ES-I3 (cell line): ENCODE results near the gene NDUFB6.
"Not testable (repeated sequence)": the region's sequence is repeated elsewhere in the genome, so short reads cannot be mapped to it uniquely, and the experiment has no call there.

Experiments
- H3K36me3 ChIP-seq: 2 replicates; pipeline ENCODE4 v1.6.1; 2013; ENCODE audit warnings: mild to moderate bottlenecking, low read length, control low read depth, moderate library complexity; ENCODE audit not compliant: insufficient read depth
- H3K4me1 ChIP-seq: 2 replicates; pipeline ENCODE4 v1.6.1; 2013; ENCODE audit warnings: mild to moderate bottlenecking, control low read depth, low read length; ENCODE audit not compliant: insufficient read depth
- H3K9ac ChIP-seq: 2 replicates; pipeline ENCODE4 v1.6.1; 2013; ENCODE audit warnings: low read depth, mild to moderate bottlenecking, low read length, moderate library complexity
- H3K9me3 ChIP-seq: 2 replicates; pipeline ENCODE4 v1.6.1; 2013; ENCODE audit warnings: mild to moderate bottlenecking, low read length, moderate library complexity; ENCODE audit not compliant: control insufficient read depth, insufficient read depth

The NDUFB6 gene

DNA sequence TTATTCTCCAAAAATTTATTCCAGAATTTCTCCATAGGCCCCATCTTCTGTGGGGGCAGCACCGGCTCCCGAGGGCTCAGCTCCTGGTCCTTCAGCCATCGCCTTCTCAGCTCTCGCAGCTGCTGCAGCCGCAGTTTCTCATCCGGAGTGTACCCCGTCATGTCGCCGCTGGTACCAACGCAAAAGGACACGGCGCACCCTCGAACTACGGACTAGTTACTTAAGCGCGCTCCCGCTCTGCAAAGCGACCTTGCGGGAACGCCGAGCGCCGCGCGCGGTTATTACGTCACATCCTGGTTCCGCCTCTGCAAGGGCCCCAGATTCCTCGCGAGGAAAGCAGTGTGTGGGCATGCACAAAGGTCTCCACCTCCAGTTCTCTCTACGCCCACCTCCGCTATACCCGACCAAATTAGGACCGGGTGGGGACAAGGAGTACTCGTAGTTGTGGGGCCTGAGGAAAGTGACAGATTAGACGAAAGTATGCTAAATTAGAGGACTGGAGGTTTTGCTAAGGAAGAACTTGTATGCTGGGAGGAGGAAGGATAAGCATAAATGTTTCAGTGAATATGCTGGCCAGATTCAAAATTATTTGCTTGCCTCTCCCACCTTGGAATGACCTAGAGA is at the start of gene NDUFB6:
Gene NDUFB6 (minus strand): TSS at position 260 of the 624 bp plus-strand sequence. CDS start 99 bp downstream, at position 161.
- Histone ChIP-seq H3K9ac (peak within 1 kb of the TSS; percentile 83), H3K36me3 (peaks cover 3% of the 10 kb centered on the region; the same call in 1 of the 2 replicates), H3K9me3 (no peaks in the 10 kb centered on the region), H3K4me1 (0 out of 2 replicates have a peak, but pooled peaks cover 11% of the 10 kb centered on the region)

GRCh38 chr9:32618261-32618660 is 45.3 kb upstream of the NDUFB6 start:
- H3K9ac ChIP-seq, result no peak overlapping the region
- no peaks in the 10 kb centered on the region for H3K4me1 ChIP-seq
- H3K36me3 ChIP-seq, result no peaks in the 10 kb centered on the region
- no peaks in the 10 kb centered on the region for H3K9me3 ChIP-seq

GRCh38 chr9:32606811-32607210 is 33.9 kb upstream of the NDUFB6 start:
- Histone ChIP-seq H3K9me3 (no peaks in the 10 kb centered on the region), H3K36me3 (no peaks in the 10 kb centered on the region), H3K4me1 (no peaks in the 10 kb centered on the region), H3K9ac (no peak overlapping the region)

DNA sequence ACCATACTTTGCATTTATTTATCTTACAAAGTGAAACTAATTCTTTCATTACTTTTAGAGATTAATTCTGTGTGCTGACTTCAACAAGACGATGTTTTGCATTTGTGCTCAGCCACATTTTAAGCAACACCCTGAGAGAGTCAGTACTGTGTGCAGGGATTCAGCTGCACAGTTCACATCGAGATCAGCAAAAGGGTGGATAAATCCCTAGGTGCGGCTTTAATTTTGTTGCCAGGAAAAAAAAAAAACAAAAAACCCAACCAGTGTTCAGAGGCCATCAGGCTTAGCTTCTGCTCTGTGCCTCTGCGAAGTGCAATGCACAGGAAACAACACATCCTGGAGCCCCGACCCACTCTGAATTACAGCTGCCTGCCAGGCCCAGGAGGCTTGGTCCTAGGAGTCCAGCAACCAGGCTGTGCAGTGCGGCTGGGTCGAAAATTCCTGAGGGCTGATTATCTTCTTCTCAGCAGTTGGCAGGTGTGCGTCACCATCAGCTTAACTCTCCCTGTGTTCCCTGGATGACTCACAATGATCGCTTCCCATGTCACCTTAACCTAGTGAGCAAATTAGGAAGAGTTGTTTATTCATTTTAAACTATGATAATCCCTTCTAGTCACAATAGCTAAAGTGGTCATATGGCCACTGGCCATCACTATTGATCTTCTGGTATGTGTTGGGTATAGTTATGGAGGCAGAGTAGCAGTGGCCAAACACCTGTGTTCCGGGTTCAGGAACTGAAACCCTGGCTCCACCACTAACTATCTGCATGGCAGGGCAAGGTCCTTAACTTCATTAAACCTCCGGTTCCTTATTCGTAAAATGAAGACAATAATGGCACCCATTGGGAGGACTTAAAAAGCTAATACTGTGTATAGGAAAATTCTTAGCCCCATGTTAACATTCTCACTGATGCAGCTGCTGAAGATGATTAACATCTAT is 31.2 kb upstream of the NDUFB6 start:
- Histone ChIP-seq H3K36me3 (no peaks in the 10 kb centered on the region), H3K9me3 (no peaks in the 10 kb centered on the region), H3K4me1 (no peaks in the 10 kb centered on the region), H3K9ac (no peak overlapping the region)

DNA sequence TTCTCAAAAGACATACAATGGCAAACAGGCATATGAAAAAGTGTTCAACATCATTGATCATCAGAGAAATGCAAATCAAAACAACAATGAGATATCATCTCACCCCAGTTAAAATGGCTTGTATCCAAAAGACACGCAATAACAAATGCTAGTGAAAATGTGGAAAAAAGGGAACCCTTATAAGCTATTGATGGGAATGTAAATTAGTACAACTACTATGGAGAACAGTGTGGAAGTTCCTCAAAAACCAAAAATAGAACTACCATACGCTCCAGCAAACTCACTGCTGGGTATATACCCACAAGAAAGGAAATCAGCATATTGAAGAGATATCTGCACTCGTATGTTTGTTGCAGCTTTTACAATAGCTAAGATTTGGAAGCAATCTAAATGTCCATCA is 26.1 kb upstream of the NDUFB6 start:
- H3K9ac ChIP-seq, H3K4me1 ChIP-seq, H3K9me3 ChIP-seq, H3K36me3 ChIP-seq: not testable (repeated sequence)

GRCh38 chr9:32596936-32597335 is 24.0 kb upstream of the NDUFB6 start:
- Histone ChIP-seq H3K36me3 (no peaks in the 10 kb centered on the region), H3K9ac (no peak overlapping the region; the same call in 1 of the 2 replicates), H3K9me3 (no peaks in the 10 kb centered on the region), H3K4me1 (no peaks in the 10 kb centered on the region)

GRCh38 chr9:32596096-32596865 is 23.3 kb upstream of the NDUFB6 start:
- Histone ChIP-seq H3K36me3 (no peaks in the 10 kb centered on the region), H3K4me1 (no peaks in the 10 kb centered on the region), H3K9ac (no peak overlapping the region), H3K9me3 (no peaks in the 10 kb centered on the region)

- Histone ChIP-seq H3K36me3 (no peaks in the 10 kb centered on the region), H3K4me1 (no peaks in the 10 kb centered on the region), H3K9me3 (no peaks in the 10 kb centered on the region), H3K9ac (no peak overlapping the region)
These were observed 17.9 kb upstream of the NDUFB6 start for GRCh38 chr9:32590898-32591297.

- Histone ChIP-seq H3K9me3 (no peaks in the 10 kb centered on the region), H3K4me1 (no peaks in the 10 kb centered on the region), H3K9ac (no peak overlapping the region), H3K36me3 (no peaks in the 10 kb centered on the region)
These were observed 17.5 kb upstream of the NDUFB6 start for GRCh38 chr9:32590476-32590875.

GRCh38 chr9:32589083-32589723 is 16.2 kb upstream of the NDUFB6 start:
- no peaks in the 10 kb centered on the region for H3K4me1 ChIP-seq
- no peaks in the 10 kb centered on the region for H3K36me3 ChIP-seq
- no peak overlapping the region for H3K9ac ChIP-seq
- H3K9me3 ChIP-seq, result no peaks in the 10 kb centered on the region

DNA sequence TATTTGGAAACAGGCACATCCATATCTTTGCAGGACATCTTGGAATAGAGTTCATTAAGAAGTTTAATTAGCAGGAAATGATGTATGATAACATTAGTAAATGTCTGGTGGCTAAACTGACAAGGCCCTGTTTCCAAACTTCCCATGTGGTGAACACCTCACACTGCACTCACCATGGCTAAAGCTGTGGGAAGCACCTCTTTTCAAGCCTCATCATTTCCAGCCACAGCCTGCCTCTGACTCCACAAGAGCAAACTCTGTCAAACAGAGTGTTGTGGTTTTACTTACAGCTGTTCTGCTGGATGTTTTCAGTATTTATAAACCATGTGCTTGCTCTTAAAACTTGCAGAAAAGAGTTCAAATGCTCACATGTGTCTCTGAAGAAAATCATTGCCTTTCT is 14.9 kb upstream of the NDUFB6 start:
- Histone ChIP-seq H3K9me3 (no peaks in the 10 kb centered on the region), H3K4me1 (no peaks in the 10 kb centered on the region), H3K36me3 (no peaks in the 10 kb centered on the region), H3K9ac (no peak overlapping the region)

DNA sequence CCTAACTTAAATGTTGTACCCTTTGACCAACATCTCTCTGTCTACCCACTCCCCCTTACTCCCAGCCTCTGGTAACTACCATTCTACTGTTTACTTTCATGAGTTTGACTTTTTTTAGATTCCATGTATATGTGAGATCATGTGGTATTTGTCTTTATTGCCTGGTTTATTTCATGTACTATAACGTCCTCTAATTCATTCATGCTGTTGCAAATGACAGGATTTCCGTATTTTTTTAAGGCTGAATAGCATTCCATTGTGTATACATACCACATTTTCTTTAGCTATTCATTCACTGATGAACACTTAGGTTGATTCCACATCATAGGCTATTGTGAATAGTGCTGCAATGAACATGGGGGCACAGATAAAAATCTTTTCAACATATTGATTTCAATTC is 11.8 kb upstream of the NDUFB6 start:
- Histone ChIP-seq H3K9ac (no peak overlapping the region), H3K4me1 (no peaks in the 10 kb centered on the region), H3K9me3 (no peaks in the 10 kb centered on the region), H3K36me3 (no peaks in the 10 kb centered on the region)

- Histone ChIP-seq H3K9me3 (no peaks in the 10 kb centered on the region), H3K4me1 (peaks cover 8% of the 10 kb centered on the region; the same call in 1 of the 2 replicates), H3K9ac (no peak overlapping the region), H3K36me3 (no peaks in the 10 kb centered on the region)
These were observed 8.7 kb upstream of the NDUFB6 start for GRCh38 chr9:32581512-32582143.
